Renal cortex interstitium (tissue), 11 donors: ENCODE results near the gene TIAL1. TPM values are rescaled to one million over a fixed set of nuclear protein-coding genes. Genes with fewer than 3 reads are reported as not detected.
"Not testable (repeated sequence)": the region's sequence is repeated elsewhere in the genome, so short reads cannot be mapped to it uniquely, and the experiment has no call there.

Source experiments
- DNase-seq, 11 donors: peaks; one replicate each; pipeline ENCODE4 v3.0.0-alpha.2; 2013; ENCODE audit warnings: low read depth in 9 of 11, low spot score in 4 of 11; ENCODE audit errors: extremely low read depth in 1 of 11
- polyA plus RNA-seq, 3 donors: library from polyadenylated mRNA; unstranded; fragments of 120-200 nt; gene quantifications; one replicate each; pipeline ENCODE4 v1.2.1, GENCODE V29; 2013; ENCODE audit not compliant: insufficient read length in 3 of 3

Gene TIAL1
- polyA plus RNA-seq, 3 donors, result 145 to 201 (median 178) TPM

GRCh38 chr10:119539359-119539825 lies 57.4 kb downstream of the TIAL1 start:
- DNase-seq, result no peak

- no peak for DNase-seq
These were observed 58.0 kb downstream of the TIAL1 start for GRCh38 chr10:119538632-119539358.

DNA sequence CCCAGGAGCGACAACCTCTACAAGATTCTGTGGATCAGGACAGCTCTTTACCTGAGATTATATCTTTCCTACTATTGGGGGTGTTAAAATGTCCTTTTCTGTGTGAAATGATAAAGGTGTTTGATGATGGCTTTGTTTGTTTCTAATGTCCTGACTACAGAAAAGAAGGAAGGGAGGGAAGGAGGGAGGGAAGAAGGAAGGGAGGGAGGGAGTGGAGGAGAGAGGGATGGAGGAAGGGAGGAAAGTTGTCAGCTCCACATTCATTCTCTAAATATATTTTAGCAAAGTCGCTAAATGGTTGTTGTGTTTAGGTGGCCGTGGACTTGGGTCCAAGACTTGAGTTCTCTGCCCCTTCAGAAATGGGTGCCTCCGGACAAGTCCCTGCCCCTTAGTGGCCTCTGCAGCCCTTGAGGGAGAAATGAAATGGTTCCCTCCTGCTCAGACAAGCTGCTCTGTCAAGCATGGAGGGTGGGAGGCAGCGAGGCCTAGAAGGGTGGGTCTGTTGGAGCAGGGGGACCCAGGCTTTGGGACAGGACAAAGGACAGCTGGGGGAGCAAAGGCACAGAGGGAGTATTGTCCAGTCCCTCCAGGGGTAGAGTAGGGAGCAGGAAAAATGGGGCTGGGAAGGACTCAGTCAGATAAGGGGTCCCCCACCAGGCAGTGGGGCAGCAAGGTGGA lies 58.7 kb downstream of the TIAL1 start:
- DNase-seq, result no peak

DNA sequence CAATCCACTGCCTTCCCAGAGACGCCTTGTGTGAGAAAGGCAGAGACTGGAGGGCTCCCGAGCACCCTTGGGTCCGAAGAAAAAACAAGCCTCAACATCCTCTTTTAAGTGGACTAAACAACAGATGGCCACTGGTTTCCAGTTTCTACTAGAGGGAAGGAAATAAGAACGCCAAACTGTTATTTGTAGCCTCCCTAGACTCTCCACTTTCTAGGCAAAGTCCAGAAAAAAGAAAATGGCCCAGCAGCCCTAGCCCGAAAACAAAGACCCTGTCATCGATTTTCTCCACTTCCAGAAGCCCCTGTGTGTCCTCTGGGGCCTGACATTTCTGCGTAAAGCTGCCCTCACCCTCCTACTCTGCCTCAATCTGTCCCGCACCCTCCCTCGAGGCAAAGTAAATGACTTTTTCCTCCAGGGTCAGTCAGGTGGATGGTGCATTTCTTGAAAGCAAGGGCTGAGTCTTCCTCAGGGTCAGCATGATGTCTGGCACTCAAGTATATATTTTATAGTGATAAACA lies 60.2 kb downstream of the TIAL1 start:
- no peak for DNase-seq

DNA sequence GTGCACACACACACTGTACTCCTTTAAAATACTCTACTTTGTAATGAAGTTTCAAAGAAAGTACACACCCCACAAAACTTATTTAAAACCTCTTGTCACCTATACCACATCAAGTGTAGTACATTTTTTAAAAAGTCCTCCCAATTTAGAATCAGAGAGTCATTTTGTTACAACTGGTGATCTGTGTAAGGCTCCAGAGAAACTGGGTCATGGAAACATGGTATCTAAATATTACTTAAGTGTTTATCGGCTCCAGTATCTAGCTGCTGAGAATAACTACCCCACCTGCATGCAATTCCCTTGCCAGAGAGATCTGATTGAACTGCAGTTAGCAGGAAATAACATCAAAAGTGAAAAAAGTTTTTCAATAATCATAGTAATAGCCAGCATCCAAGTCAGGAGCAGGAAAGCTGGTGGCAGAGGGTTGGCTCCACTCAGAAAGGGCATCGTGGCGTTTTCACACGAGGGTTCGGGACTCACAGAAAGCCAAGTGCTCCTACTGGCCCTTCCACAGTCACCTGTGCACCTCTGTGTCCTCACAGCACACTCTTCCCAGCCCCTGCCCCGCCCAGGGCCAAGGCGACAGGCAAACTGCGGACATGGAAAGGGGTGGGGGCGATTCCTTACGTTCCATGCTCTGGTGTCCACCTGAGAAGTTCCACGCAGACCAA lies 60.8 kb downstream of the TIAL1 start:
- DNase-seq, result no peak

DNA sequence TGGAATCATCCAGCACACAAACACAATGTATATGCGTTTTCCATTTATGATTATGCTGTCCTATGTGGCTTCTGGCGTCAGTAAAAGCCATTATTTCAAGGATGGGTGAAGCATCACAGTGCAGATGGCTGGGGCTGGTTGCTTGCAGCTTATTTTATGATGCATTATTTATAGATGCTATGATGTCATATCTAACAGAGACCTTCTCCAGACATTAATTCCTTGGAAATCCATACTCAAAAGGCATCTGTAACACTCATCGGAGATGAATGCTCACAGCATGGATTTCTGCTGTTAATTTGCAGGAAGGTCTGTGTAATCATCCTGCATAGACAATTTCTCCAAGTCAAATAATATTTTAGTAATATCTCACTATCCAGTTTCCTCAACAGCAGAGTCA lies 61.5 kb downstream of the TIAL1 start:
- no peak for DNase-seq

GRCh38 chr10:119533473-119533872 lies 63.3 kb downstream of the TIAL1 start:
- DNase-seq, result no peak

DNA sequence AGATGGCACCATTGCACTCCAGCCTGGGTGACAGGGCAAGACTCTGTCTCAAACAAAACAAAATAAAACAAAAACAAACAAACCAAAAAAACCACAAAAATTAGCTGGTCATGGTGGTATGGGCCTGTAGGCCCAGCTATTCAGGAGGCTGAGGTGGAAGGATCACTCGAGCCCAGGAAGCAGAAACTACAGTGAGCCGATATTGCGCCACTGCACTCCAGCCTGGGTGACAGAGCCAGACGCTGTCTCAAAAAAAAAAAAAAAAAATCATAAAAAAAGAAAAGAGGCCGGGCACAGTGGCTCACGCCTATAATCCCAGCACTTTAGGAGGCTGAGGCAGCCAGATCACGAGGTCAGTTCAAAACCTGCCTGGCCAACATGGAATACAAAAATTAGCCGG lies 64.0 kb downstream of the TIAL1 start:
- not testable (repeated sequence) for DNase-seq

DNA sequence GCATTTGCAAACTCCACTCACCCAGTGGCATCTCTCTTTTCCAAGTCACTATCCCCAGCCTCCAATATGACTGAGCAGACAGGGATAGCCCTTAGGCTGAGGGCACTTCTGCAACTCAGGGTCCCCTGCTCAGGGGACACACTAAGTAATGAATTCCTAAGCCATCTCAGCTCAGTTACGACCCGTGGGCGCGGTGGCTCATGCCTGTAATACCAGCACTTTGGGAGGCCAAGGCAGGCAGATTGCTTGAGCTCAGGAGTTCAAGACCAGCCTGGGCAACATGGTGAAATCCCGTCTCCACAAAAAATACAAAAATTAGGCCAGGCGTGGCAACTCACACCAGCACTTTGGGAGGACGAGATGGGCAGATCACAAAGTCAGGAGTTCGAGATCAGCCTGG lies 64.5 kb downstream of the TIAL1 start:
- not testable (repeated sequence) for DNase-seq

DNA sequence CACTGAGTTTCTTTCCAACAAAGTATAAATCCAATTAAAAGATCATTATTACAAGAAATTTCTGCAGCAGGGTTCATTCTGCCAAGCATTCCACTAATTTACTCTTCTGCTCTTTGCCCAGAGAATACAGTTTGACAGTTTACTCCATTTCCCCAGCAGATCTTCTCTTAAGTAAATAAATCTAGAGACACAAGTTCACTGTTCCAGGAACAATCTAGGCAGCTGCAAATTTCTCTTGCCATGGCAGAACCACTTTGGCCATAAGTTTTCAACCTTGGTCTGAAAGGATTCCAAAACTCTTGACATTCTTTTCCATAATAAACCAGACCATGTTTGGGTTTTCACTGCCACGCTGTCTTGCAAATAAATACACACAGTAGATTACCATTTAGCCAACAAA lies 65.7 kb downstream of the TIAL1 start:
- no peak for DNase-seq

GRCh38 chr10:119528663-119529237 lies 68.0 kb downstream of the TIAL1 start:
- not testable (repeated sequence) for DNase-seq

DNA sequence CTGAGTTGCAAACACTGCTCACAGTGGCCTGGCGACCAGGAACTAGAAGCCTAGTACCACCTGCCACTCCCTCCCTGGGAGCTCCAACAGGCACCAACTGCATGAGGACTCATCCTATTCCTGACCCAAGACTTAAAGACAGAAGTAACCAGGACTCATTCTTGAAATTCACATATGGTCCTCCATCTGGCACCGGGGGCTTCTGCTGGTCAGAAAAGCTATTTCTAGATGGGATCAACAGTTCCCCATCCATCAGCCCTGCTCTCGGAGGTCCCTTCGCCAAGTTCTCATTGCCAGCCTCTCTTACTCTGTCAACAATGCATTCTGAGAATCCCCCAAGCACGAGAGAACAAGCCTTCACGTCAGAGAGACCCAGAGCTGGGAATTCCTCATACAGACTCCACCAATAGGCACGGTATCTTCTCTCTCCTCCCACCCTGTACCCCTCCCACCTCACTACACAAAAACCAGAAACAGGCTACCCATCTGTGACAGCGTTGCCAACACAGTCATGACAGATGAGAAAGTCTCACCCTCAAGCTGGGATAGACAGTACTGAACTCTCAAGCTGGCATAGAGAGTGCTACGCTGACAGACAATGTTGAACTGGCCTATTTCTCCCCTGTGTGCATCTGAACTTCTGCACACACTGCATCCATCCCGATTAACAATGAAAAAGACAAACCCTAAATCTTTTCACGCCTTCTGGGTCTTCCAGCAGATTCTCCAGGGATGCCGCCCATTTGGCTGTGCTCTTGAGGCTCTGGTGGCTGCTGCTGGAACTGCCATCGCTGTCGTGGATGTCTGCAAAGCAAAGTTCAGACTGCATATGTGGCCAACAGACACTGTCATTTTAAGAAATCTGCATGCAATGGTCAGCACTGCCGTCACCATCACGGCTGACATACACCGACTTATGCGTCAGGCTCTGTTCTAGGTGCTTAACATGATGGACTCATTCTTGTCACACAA lies 69.9 kb downstream of the TIAL1 start:
- DNase-seq, result no peak

DNA sequence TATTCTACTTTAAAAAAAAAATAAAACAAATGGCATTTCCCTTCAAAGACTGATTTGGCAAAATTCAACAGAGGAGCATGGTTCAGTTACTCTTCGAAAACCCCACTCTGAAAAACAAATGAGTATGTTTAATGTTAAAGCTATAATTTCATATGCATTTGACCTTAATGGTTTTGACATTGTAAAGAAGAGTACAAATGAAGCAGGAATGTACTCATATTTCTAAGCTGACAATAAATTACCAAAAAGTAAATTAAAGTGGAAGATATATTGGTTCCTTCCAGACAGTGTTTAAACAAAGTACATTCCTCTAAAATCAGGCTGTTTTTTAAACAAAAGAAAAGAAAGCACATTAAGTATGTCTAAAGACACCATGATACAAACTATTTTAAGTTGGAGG lies 70.6 kb downstream of the TIAL1 start:
- no peak for DNase-seq

DNA sequence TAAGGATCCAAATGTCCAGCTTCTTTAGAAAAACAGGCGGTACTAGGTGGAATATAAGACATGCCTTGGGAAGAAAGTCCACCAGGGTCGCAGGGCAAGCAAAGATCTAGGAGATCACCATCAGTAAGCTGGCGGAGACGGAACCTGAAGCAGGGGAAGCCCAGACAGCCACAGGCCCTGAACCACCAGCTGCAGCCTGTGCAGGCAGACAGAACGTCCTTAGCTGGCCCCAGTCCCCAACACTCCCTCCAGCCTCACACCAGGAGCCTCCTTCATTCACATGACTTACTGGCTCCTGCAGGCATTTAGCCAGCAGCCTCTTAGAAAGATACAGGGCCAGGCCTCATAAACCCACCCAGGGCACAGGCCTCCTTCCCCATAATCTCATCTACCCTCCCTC lies 71.6 kb downstream of the TIAL1 start:
- no peak for DNase-seq

- no peak for DNase-seq
These were observed 72.1 kb downstream of the TIAL1 start for GRCh38 chr10:119524720-119525070.

GRCh38 chr10:119523895-119524719 lies 72.7 kb downstream of the TIAL1 start:
- DNase-seq, result no peak
